Keratinocyte (primary cell): Measurements from ENCODE around the gene LRP1B. TPM values are rescaled to one million over a fixed set of nuclear protein-coding genes. Genes with fewer than 3 reads are reported as not detected.

ENCODE experiments used
- DNase-seq: peaks from one replicate; pipeline ENCODE4 v3.0.0-alpha.2; 2011; ENCODE audit warnings: low read depth, missing footprints, low spot score
- FAIRE-seq: peaks from 2 replicates; lab custom pipeline; 2011; peaks lifted over from hg19 to GRCh38; lab: Jason Lieb, UNC
- H2AFZ ChIP-seq: 2 replicates; pipeline ENCODE4 v1.6.0; 2012; ENCODE audit warnings: low read length, control low read depth, inconsistent platforms; ENCODE audit not compliant: control insufficient read depth
- H3K27ac ChIP-seq: 2 replicates; pipeline ENCODE4 v1.5.1; 2011; ENCODE audit warnings: low read length; ENCODE audit not compliant: control insufficient read depth, insufficient read depth
- H3K27me3 ChIP-seq: 3 replicates; pipeline ENCODE4 v1.6.0; 2011; ENCODE audit warnings: low read length; ENCODE audit not compliant: control insufficient read depth, insufficient read depth; ENCODE audit errors: extremely low read depth
- H3K36me3 ChIP-seq, 2 experiments: 2 replicates in 1 of 2; 3 replicates in 1 of 2; pipeline ENCODE4 v1.5.1; 2011; ENCODE audit warnings: low read length in 2 of 2, mild to moderate bottlenecking in 1 of 2; ENCODE audit not compliant: control insufficient read depth in 2 of 2, insufficient read depth in 2 of 2; ENCODE audit errors: extremely low read depth in 1 of 2
- H3K4me1 ChIP-seq: 3 replicates; pipeline ENCODE4 v1.5.1; 2011; ENCODE audit warnings: low read length; ENCODE audit not compliant: control insufficient read depth, insufficient read depth; ENCODE audit errors: extremely low read depth
- H3K4me2 ChIP-seq: 3 replicates; pipeline ENCODE4 v1.6.0; 2011; ENCODE audit warnings: low read depth, low read length; ENCODE audit not compliant: control insufficient read depth, insufficient read depth; ENCODE audit errors: extremely low read depth
- H3K4me3 ChIP-seq, 3 experiments: fragments of 200-600 bp in 1 of 3; sonication (generic) in 1 of 3; 2 replicates in 2 of 3; 3 replicates in 1 of 3; pipeline ENCODE4 v1.5.1; 2011 to 2016; ENCODE audit warnings: low read length in 3 of 3, mild to moderate bottlenecking in 3 of 3, control low read depth in 2 of 3, inconsistent platforms in 1 of 3, low read depth in 1 of 3, mixed read lengths in 1 of 3, mixed run types in 1 of 3, moderate library complexity in 1 of 3; ENCODE audit not compliant: control insufficient read depth in 2 of 3, insufficient read depth in 2 of 3; ENCODE audit errors: extremely low read depth in 1 of 3
- H3K79me2 ChIP-seq: 2 replicates; pipeline ENCODE4 v1.6.0; 2012; ENCODE audit warnings: low read length; ENCODE audit not compliant: control insufficient read depth, insufficient read depth
- H3K9ac ChIP-seq: 3 replicates; pipeline ENCODE4 v1.6.0; 2011; ENCODE audit warnings: low read length; ENCODE audit not compliant: control insufficient read depth, insufficient read depth; ENCODE audit errors: extremely low read depth
- H3K9me1 ChIP-seq: 3 replicates; pipeline ENCODE4 v1.6.0; 2011; ENCODE audit warnings: low read length; ENCODE audit not compliant: control insufficient read depth, insufficient read depth; ENCODE audit errors: extremely low read depth
- H3K9me3 ChIP-seq: 2 replicates; pipeline ENCODE4 v1.5.1; 2012; ENCODE audit warnings: low read depth, low read length; ENCODE audit not compliant: control insufficient read depth
- H4K20me1 ChIP-seq: 3 replicates; pipeline ENCODE4 v1.6.0; 2011; ENCODE audit warnings: low read length; ENCODE audit not compliant: control insufficient read depth, insufficient read depth; ENCODE audit errors: extremely low read depth
- EZH2 ChIP-seq: IDR thresholded peaks from one replicate; pipeline ENCODE4 v1.6.1; 2012; ENCODE audit warnings: inconsistent platforms, mild to moderate bottlenecking, low read length, moderate library complexity
- dilution Hi-C: fragments of 300-500 bp; cut with MboI; formaldehyde crosslinking; loops from one replicate; pipeline ENCODE4 v1.7.0; 2020; ENCODE audit warnings: low sequenced_read_pairs; ENCODE audit not compliant: extremely low pct_ligation_motif_present
- polyA plus RNA-seq, 5 experiments: library from polyadenylated mRNA; depleted of rRNA in 3 of 5; stranded (reverse) in 3 of 5; stranded (forward) in 1 of 5; unstranded in 1 of 5; fragments of >200 nt; gene quantifications; 1 replicate in 1 of 5; 2 replicates in 3 of 5; 3 replicates in 1 of 5; pipeline versions ENCODE4 v1.2.1 to v1.2.3, GENCODE V29; 2011 to 2012; ENCODE audit warnings: missing spikeins in 2 of 5, low read depth in 1 of 5, low replicate concordance in 1 of 5
- TF ChIP-seq, protein P1 (sequence below), 3 experiments: IDR thresholded peaks in 1 of 3; conservative IDR thresholded peaks in 1 of 3; optimal IDR thresholded peaks in 1 of 3; 2 replicates in 2 of 3; 3 replicates in 1 of 3; pipeline versions ENCODE3 to v1.5.1; 2011; ENCODE audit warnings: low read length in 3 of 3, mild to moderate bottlenecking in 3 of 3, moderate library complexity in 2 of 3, control low read depth in 1 of 3, inconsistent platforms in 1 of 3; ENCODE audit not compliant: insufficient read depth in 2 of 3; ENCODE audit errors: extremely low read depth in 1 of 3

The LRP1B gene
- polyA plus RNA-seq, 1 donor (not counting 4 experiments of a cell fraction or from before 2014, with no cell fraction given), result not detected

DNA sequence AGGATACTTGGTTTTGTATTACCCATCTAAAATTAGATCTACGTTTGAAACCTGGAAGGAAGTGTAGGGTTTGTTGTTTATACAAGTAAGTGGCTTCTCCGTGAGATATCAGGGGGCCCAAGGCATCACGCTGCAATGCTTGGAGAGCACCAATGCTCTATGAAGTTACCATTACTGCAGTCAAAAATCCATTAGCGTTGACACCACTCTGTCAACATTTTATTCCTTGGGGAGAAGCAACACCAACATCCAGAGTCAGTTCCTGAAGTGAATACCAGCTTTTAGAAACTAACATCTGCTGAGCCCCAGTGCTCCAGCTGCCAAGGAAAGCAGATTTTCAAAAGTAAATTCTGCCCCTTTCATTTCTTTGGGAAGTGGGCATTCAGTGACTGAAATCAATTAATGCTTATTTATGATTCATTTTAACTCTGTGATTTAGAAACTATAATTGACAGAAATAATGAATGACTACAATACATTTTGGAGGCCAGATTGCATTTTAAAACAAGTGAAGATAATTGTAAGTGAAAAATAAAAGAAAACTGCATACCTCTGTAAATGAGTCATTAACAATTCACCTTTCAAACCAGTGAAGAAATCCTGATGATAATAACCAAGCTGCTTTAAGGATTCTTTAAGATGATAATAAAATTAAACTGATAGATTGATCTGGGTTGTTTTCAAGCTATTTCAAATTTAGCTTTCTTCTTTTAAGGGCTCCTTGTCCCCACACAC, 30.5 kb downstream of the LRP1B start:
- no peak overlapping the region for H3K27ac ChIP-seq
- no peaks in the 10 kb centered on the region for H3K9me3 ChIP-seq
- H3K4me3 ChIP-seq, result no peak overlapping the region
- H3K79me2 ChIP-seq, result no peaks in the 10 kb centered on the region
- no peaks in the 10 kb centered on the region for H3K9me1 ChIP-seq
- H3K27me3 ChIP-seq, result no peaks in the 10 kb centered on the region
- no peaks in the 10 kb centered on the region for H3K36me3 ChIP-seq
- dilution Hi-C loops, result no loop called here
- no peak overlapping the region for H3K4me2 ChIP-seq
- no peak overlapping the region for H2AFZ ChIP-seq
- no peaks in the 10 kb centered on the region for H4K20me1 ChIP-seq
- no peaks in the 10 kb centered on the region for H3K4me1 ChIP-seq
- no peak for TF ChIP-seq EZH2
- TF ChIP-seq, protein P1, sequence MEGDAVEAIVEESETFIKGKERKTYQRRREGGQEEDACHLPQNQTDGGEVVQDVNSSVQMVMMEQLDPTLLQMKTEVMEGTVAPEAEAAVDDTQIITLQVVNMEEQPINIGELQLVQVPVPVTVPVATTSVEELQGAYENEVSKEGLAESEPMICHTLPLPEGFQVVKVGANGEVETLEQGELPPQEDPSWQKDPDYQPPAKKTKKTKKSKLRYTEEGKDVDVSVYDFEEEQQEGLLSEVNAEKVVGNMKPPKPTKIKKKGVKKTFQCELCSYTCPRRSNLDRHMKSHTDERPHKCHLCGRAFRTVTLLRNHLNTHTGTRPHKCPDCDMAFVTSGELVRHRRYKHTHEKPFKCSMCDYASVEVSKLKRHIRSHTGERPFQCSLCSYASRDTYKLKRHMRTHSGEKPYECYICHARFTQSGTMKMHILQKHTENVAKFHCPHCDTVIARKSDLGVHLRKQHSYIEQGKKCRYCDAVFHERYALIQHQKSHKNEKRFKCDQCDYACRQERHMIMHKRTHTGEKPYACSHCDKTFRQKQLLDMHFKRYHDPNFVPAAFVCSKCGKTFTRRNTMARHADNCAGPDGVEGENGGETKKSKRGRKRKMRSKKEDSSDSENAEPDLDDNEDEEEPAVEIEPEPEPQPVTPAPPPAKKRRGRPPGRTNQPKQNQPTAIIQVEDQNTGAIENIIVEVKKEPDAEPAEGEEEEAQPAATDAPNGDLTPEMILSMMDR (optimal IDR thresholded peaks at IDR 0.05 in 1 of 3, IDR thresholded peaks at IDR 0.05 in 1 of 3, conservative IDR thresholded peaks at IDR 0.05 in 1 of 3; ENCODE audit: extremely low read depth in 1 of 3, insufficient read depth in 2 of 3, low read length in 3 of 3), result no peak
- FAIRE-seq, result no peak
- no peak overlapping the region for H3K9ac ChIP-seq
- DNase-seq, result no peak

DNA sequence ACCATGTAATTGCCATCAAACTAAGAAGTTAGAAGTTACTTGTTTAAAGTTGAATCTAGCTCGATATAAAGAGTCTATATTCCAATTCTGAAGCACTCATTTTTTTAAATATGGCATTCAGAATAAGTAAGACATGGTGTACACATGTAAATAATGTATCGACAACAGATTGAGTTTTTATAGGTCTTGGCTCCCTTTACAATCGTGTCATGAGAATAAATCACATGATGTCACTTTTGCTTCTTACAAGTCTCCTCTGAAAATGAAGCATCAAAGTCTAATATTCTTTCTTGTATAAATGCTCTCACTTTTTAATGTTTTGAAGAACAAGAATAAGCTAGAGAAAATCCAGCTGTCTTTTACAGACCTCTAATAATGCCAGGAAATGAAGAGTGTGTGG, 33.1 kb downstream of the LRP1B start:
- no peak overlapping the region for H3K9ac ChIP-seq
- no peak for DNase-seq
- no peaks in the 10 kb centered on the region for H3K9me1 ChIP-seq

More for the DNA sequence above, 33.1 kb downstream of the LRP1B start:
- Histone ChIP-seq H3K4me3 (no peak overlapping the region), H3K79me2 (no peaks in the 10 kb centered on the region), H3K36me3 (no peaks in the 10 kb centered on the region), H3K27ac (no peak overlapping the region), H3K9me3 (no peaks in the 10 kb centered on the region), H4K20me1 (no peaks in the 10 kb centered on the region), H3K4me1 (no peaks in the 10 kb centered on the region), H3K4me2 (no peak overlapping the region), H3K27me3 (no peaks in the 10 kb centered on the region), H2AFZ (no peak overlapping the region)
- no peak for TF ChIP-seq EZH2
- TF ChIP-seq, protein P1 (optimal IDR thresholded peaks at IDR 0.05 in 1 of 3, IDR thresholded peaks at IDR 0.05 in 1 of 3, conservative IDR thresholded peaks at IDR 0.05 in 1 of 3; ENCODE audit: extremely low read depth in 1 of 3, insufficient read depth in 2 of 3, low read length in 3 of 3), result no peak
- FAIRE-seq, result no peak
- dilution Hi-C loops, result no loop called here
